GM20000 (cell line): ENCODE measurements around the gene DTNB.

Experiments used
- DNase-seq: peaks from one replicate; pipeline ENCODE4 v3.0.0; 2012; ENCODE audit warnings: low spot score
- TF ChIP-seq, protein P1 (sequence below): IDR thresholded peaks from 2 replicates; pipeline ENCODE4 v1.5.1; 2012; ENCODE audit warnings: mild to moderate bottlenecking, control low read depth; ENCODE audit errors: extremely low read depth, missing control alignments

The DTNB gene

GRCh38 chr2:25491003-25491696 lies 182.2 kb downstream of the DTNB start:
- TF ChIP-seq, protein P1, sequence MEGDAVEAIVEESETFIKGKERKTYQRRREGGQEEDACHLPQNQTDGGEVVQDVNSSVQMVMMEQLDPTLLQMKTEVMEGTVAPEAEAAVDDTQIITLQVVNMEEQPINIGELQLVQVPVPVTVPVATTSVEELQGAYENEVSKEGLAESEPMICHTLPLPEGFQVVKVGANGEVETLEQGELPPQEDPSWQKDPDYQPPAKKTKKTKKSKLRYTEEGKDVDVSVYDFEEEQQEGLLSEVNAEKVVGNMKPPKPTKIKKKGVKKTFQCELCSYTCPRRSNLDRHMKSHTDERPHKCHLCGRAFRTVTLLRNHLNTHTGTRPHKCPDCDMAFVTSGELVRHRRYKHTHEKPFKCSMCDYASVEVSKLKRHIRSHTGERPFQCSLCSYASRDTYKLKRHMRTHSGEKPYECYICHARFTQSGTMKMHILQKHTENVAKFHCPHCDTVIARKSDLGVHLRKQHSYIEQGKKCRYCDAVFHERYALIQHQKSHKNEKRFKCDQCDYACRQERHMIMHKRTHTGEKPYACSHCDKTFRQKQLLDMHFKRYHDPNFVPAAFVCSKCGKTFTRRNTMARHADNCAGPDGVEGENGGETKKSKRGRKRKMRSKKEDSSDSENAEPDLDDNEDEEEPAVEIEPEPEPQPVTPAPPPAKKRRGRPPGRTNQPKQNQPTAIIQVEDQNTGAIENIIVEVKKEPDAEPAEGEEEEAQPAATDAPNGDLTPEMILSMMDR = no peak
- no peak for DNase-seq

DNA sequence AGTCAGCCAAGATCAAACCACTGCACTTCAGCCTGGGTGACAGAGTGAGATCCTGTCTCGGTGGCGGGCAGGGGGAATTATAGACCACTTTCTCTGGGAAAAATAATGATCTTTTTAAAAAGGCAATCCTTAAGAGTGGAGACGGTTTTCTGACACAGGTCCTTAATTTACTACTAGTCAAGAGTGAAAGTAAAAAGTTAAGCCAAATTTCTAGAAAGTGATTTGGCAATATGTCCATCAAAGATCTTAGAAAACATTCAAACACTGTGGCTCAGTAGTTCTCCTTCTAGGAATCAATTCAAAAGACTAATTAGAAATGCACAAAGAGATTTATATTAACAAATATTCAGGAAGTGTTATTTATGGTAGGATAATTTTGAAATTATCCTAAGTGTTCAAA lies 183.2 kb downstream of the DTNB start:
- DNase-seq = no peak
- TF ChIP-seq, protein P1 = no peak

- DNase-seq = no peak
- TF ChIP-seq, protein P1 = no peak
Measured at GRCh38 chr2:25489631-25490030, 183.7 kb downstream of the DTNB start.

DNA sequence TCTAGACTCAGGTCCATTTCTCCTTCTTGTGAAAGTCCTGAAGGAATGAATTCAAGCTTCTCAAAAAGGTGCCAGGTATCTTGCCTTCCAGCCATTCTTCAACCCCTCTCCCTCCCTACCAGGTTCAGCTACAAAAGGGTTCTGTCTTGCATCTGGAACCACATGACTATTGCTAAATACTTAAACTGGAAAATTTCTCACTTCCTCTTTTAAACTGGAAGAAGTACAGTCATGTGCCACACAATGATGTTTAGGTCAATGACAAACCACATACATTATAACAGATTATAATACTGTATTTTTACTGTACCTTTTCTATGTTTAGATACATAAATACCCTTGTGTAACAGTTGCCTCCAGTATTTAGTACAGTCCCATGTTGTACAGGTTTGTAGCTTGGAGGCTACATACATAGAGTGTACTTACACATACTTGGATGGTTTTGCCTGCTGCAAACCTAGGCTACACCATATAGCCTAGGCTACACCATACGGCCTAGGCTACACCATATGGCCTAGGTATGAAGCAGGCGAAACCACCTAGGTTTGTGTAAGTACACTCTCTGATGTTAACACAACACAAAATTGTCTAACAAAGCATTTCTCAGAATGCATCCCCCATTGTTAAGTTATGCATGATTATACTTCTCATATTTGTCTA lies 189.6 kb downstream of the DTNB start:
- TF ChIP-seq, protein P1 = no peak
- no peak for DNase-seq

GRCh38 chr2:25482341-25482740 lies 191.0 kb downstream of the DTNB start:
- no peak for DNase-seq
- TF ChIP-seq, protein P1 = no peak

GRCh38 chr2:25481381-25482300 lies 191.7 kb downstream of the DTNB start:
- TF ChIP-seq, protein P1 = no peak
- no peak for DNase-seq

DNA sequence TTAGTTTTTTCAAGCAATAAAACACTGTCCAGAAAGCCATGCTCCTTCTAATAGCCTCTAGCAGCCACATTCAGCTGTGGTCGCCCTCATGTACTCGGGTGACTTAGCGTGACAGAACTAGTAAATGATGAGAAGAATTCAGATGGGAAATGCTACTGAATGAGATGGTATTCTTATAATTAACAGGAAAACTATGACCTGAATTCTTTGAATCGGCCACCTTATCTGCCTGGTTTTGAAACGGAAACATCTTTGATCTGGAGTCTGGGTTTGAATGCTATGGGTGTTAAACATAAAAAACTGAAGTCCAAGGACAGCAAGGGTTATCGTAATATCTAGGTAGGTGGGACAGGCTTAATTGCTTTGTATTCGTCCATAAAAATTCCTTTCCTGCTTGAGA lies 192.8 kb downstream of the DTNB start:
- no peak for DNase-seq
- TF ChIP-seq, protein P1 = no peak
